Activated CD4-positive, alpha-beta T cell treated with anti-CD3 and anti-CD28 coated beads, Interleukin-2, Interleukin-6, amounts not matched to agents 100 ng/mL and 50 ng/mL, durations not matched to agents 16 hours and 8 hours (primary cell): ENCODE results near the gene AP5Z1.

ENCODE experiments used
- DNase-seq: peaks from one replicate; pipeline ENCODE4 v3.0.0-alpha.2; 2020

The AP5Z1 gene

DNA sequence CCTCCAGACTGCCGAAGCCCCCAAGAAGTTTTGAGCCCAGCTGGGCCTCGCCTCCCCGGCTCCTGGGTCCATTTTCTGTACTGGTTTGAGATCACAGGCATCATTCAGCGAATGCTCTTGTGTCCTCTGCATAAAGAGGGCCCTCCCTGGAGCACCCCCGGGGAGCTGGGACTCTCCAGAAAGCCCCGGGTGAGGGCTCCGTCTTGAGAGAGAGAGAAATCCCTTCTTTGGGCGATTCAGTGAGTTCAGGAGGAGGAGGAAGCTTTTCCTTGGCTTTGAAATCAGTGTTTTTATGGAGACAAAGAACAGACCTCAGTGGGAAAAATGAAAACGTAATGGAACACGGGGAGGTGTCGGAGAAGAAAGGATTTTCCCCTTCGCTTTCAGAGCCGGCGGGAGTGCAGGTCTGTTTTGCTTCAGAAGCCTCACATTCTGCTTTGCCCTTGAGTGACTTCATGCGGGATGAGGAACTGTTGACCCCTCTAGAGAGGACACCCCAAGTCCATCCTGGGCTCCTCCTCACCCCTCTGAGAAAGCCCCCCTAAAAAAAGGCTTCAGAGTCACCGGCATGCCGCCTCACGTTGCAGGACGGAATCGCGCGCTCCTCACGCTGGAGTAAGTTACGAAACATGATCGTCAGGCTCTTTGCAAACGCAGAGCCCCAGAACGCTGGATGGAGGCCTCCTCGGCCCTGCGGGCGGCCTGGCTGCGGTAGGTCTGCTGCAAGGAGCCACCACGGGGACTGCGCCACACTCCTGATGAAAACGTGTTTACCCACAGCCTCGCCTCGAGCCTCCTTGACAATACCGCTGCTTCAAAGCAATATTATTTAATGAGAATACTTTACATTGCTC, 8.5 kb upstream of the AP5Z1 start:
- no peak for DNase-seq

DNA sequence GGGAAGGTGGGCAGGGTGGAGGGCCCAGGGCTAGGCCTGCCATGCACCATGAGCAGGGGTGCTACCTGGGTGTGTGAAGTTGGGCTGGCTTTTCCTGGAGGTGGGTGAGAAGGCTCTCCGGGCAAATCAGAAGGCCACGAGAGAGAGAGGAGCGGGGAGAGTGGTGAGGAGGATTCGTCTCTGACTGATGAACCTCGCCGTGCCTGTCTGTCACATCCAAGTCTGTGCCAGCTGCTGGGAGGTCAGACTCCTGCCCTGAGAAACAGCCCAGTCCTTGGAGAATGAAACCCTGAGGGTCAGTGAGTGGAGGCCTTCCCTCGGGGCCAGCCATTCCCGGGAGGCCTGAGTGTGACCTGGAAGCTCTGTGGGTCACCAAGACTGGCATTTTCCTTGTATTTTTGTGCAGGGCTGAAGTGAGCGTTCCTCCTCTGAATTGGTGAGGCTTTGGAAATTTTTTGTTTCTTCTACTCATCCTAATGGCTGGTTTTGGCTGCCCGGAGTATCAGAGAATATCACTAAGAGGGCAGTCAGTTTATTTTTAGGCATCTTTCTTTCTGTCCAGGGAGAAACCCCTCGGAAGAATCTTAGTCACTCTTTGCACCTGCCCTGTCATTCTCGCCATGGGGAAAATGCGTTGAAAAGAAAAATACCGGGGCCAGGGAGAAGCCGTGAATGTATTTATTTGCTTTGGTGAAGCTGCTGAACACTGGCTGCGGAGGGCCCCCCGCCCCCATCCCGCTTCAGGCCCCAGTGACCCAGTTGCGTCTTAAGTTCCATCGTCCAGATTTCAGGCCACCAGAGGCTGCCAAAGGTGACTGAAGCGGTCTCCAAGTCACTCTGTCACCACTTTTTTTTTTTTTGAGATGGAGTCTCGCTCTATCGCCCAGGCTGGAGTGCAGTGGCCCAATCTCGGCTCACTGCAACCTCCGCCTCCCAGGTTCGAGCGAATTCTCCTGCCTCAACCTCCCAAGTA, 6.5 kb upstream of the AP5Z1 start:
- DNase-seq: no peak

DNA sequence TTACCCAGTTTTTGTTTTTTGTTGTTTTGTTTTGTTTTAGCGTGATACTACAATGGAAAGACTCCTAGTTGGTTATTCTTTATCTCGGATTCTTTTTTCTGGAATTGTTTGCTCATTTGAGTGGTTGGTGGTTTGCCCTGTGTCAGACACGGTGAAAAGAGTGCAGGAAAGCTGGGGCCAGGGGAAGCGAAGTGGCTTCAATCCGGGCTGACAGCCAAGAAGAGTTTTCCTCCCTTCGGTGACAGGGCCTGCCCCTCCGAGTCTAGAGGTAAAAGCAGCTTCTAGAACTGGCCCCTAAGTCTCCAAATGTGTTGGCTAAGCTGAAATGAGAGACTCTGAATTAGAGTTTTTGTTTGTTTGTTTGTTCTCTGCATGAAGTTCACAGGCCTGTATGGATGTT, 5.7 kb upstream of the AP5Z1 start:
- DNase-seq: no peak

DNA sequence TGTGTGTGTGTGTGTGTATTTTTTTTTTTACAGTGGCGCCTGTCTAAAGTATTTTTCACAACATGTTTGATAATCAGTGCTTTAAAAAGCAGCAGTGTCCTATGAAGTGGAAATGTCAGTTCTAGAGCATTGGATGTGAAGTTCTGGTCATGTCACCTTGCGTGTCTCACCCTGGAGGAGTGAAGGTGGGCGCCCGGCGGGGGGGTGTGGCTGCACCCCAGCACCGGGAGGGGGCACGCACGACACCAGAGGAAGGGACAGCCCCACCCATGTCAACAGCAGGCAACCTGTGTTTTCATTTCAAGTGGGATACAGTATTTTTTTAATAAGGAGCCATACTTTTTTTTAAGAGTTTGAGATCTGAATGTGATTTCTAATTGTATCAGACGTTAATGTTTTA, 4.5 kb upstream of the AP5Z1 start:
- no peak for DNase-seq

GRCh38 chr7:4771737-4772136, 3.7 kb upstream of the AP5Z1 start:
- DNase-seq: no peak

- no peak for DNase-seq
These were observed 3.1 kb upstream of the AP5Z1 start for GRCh38 chr7:4772306-4772705.

- no peak for DNase-seq
These were observed 1.4 kb upstream of the AP5Z1 start for GRCh38 chr7:4774007-4774406.

DNA sequence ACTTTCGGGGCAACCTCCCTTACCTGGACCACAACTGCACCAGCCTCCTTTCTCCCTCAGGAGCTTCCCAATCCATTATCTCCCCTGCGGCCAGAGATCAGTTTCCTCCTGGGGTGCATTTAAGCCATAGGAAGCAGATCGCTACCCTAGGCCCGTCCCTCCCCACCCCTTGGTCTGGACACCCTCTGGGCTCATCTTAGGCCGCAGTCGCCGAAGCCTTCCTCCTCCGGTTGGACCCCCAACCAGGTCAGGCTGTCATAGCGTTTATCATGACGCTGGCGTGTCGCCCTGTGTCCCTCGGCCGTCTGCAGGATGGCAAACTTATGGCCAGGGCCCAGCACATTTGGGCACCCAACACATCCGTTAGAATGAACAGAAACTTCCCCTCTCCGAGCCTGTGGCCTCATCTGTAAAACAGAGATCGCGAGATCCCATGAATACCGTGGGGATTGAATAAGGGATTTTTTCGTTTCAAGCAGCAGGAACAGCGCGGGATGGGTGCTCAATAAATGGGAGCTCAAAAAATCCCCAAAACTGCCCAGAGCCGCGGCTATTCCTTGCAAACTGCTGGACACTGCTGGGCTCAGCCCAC, 669 bp upstream of the AP5Z1 start:
- DNase-seq: peak; percentile 41

DNA sequence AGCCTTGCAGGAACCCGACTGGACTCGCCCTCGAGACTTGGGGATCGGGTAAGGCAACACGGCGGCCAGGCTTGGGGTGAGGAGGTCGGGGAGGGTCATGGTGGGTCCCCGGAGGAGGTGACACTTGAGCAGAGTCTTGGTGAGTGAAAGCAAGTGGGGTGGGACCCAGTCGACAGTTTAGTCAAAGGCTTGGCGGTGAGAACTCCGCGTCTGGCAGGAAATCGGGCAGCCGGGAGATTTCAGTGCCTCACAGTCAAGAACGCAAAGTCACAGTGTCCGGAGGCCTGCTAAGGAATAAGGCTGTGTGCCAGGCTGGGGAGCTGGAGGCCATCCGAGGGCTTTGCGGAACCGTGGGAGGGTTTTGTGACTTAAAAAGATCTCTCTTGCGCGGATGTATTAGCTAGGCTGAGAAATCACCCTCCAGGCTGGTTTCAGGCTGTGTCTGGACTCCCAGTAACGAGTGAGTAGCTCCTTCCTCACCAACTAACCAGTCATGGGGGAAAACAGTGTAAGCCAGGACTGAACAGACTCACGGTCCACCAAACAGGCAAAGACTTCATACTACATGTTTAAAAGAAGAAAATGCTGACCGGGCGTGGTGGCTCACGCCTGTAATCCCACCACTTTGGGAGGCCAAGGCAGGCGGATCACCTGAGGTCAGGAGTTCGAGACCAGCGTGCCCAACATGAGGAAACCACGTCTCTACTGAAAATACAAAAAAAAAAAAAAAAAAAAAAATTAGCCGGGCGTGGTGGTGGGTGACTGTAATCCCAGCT, 613 bp downstream of the AP5Z1 start:
- DNase-seq: peak; percentile 47

DNA sequence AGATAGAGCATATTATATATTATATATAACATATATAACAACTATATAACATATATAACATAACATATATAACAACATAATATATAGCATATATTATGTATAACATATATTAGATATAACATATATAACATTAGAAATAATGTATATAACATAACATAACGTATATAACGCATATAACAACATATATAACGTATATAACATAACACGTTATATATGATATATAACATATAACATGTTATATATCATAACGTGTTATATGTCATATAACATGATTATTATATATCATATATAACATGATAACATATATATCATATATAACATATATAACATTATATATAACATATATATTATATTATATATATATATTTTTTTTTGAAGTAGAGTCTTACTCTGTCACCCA, 3.7 kb downstream of the AP5Z1 start:
- no peak for DNase-seq

DNA sequence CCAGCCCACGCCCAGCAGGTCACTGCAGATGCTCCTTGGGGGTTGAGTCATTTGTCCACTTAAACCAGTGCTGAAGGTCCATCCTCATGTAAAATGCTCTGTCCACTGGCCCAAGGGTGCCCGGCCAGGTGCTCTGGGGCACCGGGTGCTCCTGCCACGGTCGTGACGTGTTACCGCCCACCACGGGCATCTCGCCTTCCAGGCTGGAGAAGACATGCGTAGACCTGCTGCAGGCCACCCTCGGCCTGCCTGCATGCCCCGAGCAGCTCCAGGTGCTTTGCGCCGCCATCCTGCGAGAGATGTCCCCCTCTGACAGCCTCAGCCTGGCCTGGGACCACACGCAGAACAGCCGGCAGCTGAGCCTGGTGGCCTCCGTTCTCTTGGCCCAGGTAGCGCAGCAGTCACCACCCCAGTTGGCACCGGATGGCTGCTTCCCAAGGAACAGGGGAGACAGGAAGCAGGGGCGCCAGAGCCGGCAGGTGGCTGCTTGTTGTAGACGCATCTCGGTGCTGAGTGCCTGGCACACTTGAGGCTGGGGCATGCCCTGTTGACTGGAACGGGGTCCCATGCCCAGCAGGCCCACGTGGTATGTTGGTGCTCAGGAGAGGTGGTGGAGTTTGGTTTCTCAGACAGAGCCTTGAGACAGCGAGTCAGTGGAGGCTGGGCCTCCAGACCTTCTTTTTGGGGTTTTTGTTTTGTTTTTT, 6.1 kb downstream of the AP5Z1 start:
- DNase-seq: no peak

DNA sequence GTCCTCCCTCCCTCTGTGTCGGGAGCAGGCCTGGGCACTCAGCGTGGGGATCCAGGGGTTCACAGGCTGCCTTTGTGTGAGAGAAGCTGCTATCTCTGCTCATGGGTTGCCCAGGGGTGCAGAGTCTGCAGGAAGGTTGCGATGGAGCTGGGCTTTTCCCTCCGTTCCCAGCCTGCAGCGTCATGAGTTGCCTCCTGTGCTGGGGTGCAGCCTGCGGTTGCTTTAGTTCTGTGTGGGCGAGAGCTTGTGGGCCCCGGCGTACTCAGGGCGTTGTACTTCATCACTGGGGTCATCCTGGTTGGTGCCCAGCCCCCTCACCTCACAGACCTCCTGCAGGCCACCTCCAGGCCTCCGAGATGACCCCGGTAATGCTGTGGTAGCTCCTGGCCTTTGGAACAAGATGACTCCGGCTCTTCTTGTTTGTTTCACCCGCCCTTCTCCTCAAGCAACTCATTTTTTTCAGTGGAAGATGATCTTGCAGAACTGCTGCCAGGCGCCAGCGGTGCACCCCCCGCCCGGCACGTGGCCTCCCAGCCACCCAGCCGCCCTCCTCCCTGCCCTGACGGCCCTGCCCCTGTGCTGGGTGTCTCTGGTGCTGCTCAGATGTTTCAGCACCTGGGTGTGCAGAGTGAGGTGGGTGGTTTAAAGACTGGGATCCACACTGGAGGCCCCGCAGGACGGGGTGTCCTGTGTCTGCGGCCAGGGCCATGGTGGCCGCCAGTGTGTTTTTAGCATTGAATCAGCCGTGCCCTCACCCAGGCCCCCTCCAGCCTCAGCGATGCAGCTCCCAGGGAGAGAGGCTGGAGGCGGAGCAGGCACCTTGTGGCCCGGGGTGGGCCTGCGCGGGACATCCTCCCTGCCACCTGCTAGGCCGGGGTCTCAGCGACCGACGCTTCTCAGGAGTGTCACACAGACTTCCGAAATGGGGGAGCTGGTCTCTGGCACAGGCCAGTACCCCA, 7.2 kb downstream of the AP5Z1 start:
- DNase-seq: no peak

DNA sequence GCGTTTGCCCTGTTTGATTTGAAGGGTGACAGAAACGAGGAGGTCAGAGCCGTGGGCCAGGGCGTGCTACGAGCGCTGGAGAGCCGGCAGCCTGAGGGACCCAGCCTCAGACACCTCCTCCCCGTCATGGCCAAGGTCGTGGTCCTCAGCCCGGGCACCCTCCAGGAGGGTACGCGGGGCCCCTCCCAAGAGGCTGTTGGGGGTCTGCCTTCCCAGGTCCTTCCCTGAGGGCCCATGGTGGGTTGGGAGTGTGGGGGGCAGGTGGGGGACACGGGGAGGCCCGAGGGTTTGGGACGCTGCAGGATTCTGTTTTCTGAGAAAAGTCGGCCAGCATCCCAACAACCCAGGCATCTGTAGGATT, 7.8 kb downstream of the AP5Z1 start:
- no peak for DNase-seq

GRCh38 chr7:4783762-4784351, 8.4 kb downstream of the AP5Z1 start:
- DNase-seq: no peak

DNA sequence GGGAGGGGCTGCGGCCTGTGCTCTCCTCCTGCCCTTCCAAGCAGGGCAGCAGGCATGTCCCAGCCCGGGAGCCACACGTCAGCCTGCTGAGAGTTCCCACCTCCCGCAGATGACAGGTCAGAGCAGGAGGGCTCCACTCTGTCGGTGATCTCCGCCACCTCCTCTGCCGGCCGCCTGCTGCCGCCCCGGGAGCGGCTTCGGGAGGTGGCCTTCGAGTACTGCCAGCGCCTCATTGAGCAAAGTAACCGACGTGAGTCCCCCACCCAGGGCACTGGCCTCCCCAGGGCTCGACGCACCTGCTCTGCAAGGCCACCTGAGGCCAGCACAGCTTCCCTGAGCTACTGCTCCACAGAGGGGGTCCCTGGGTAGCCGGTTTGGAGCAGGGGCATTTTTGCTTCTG, 9.4 kb downstream of the AP5Z1 start:
- no peak for DNase-seq

GRCh38 chr7:4785371-4785770, 9.9 kb downstream of the AP5Z1 start:
- DNase-seq: no peak

GRCh38 chr7:4786015-4786414, 10.6 kb downstream of the AP5Z1 start:
- no peak for DNase-seq

- DNase-seq: no peak
These were observed 12.1 kb downstream of the AP5Z1 start for GRCh38 chr7:4787541-4787940.

GRCh38 chr7:4787947-4788626, 12.7 kb downstream of the AP5Z1 start:
- DNase-seq: no peak

DNA sequence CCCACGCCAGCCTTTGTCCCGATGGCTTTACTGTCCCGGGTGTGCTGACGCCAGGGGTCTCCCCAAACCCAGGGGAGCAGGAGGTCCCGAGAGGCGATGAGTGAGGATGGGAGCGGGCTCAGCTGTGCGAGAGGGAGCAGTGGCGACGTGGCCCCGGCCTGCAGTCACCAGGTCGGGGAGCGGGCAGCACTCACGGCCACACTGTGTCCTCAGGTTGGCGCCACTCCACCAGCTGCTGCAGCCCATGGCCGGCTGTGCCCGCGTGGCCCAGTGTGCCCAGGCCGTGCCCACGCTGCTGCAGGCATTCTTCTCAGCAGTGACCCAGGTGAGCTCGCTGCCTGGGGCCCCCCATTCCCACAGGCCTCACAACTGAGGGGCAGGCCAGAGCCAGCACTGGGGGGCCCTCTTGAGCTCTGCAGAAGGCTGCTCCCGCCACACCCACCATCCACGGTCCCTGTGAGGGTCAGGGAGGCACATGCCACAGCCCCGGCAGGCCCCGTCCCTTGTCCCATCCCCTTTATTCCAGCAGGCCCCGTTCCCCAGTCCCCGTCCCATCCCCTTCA, 13.3 kb downstream of the AP5Z1 start:
- DNase-seq: no peak
